GM23338 (cell line): ENCODE data around the gene TBC1D17. TPM values are rescaled to one million over a fixed set of nuclear protein-coding genes. Genes with fewer than 3 reads are reported as not detected.

Source experiments
- ATAC-seq: fragments of 200-7000 bp; cut with Tn5 transposase; 3 replicates; pipeline ENCODE4 v1.9.1; 2020
- DNase-seq: peaks from one replicate; pipeline ENCODE4 v3.0.0-alpha.2; 2015; ENCODE audit warnings: low spot score
- H2AFZ ChIP-seq: fragments of 200-600 bp; sonication (generic); 2 replicates; pipeline ENCODE4 v1.8.0; 2016; ENCODE audit warnings: antibody characterized with exemption, mild to moderate bottlenecking, moderate library complexity
- H3F3A ChIP-seq: fragments of 200-600 bp; sonication (generic); replicated peaks from 2 replicates; pipeline ENCODE4 v1.8.0; 2017; ENCODE audit warnings: antibody characterized with exemption, mixed run types, low read depth
- H3K27ac ChIP-seq: fragments of 200-600 bp; sonication (generic); 2 replicates; pipeline ENCODE4 v1.6.1; 2016; ENCODE audit warnings: low read depth
- H3K27me3 ChIP-seq: fragments of 200-600 bp; sonication (generic); 2 replicates; pipeline ENCODE4 v1.8.0; 2016; ENCODE audit warnings: mild to moderate bottlenecking, mixed run types, moderate library complexity; ENCODE audit not compliant: insufficient read depth
- H3K36me3 ChIP-seq: fragments of 200-600 bp; sonication (generic); 2 replicates; pipeline ENCODE4 v1.8.0; 2016; ENCODE audit warnings: mild to moderate bottlenecking; ENCODE audit not compliant: insufficient read depth
- H3K4me1 ChIP-seq: fragments of 200-600 bp; sonication (generic); 2 replicates; pipeline ENCODE4 v1.8.0; 2016; ENCODE audit warnings: mild to moderate bottlenecking, moderate library complexity; ENCODE audit not compliant: insufficient read depth
- H3K4me2 ChIP-seq: fragments of 200-600 bp; sonication (generic); 2 replicates; pipeline ENCODE4 v1.7.1; 2017; ENCODE audit warnings: mixed run types
- H3K4me3 ChIP-seq: fragments of 200-600 bp; sonication (generic); 2 replicates; pipeline ENCODE4 v1.6.1; 2016; ENCODE audit warnings: mixed run types
- H3K79me2 ChIP-seq: fragments of 200-600 bp; sonication (generic); replicated peaks from 2 replicates; pipeline ENCODE4 v1.8.0; 2017; ENCODE audit warnings: mild to moderate bottlenecking; ENCODE audit not compliant: insufficient read depth
- H3K9me2 ChIP-seq: fragments of 200-600 bp; sonication (generic); 2 replicates; pipeline ENCODE4 v1.8.0; 2017; ENCODE audit not compliant: insufficient read depth
- H4K20me1 ChIP-seq: fragments of 200-600 bp; sonication (generic); replicated peaks from 2 replicates; pipeline ENCODE4 v1.8.0; 2017; ENCODE audit warnings: mild to moderate bottlenecking; ENCODE audit not compliant: insufficient read depth
- H3K27ac Mint-ChIP-seq: 2 replicates; pipeline ENCODE4 v1.8.0; 2020; ENCODE audit warnings: inconsistent platforms, mild to moderate bottlenecking, moderate library complexity, mixed read lengths
- H3K27me3 Mint-ChIP-seq: 3 replicates; pipeline ENCODE4 v1.8.0; 2022; ENCODE audit warnings: low read depth, mild to moderate bottlenecking, moderate library complexity, mixed read lengths, inconsistent platforms; ENCODE audit not compliant: insufficient read depth, poor library complexity
- H3K36me3 Mint-ChIP-seq: 3 replicates; pipeline ENCODE4 v1.8.0; 2021; ENCODE audit warnings: low read depth, mild to moderate bottlenecking, inconsistent platforms, moderate library complexity, mixed read lengths
- H3K4me1 Mint-ChIP-seq: 3 replicates; pipeline ENCODE4 v1.8.0; 2020; ENCODE audit warnings: mild to moderate bottlenecking, inconsistent platforms, mixed read lengths
- H3K4me3 Mint-ChIP-seq: 3 replicates; pipeline ENCODE4 v1.8.0; 2021; ENCODE audit warnings: moderate library complexity, mild to moderate bottlenecking, inconsistent platforms, mixed read lengths
- H3K9me3 Mint-ChIP-seq: 3 replicates; pipeline ENCODE4 v1.8.0; 2020; ENCODE audit warnings: moderate library complexity, mild to moderate bottlenecking, inconsistent platforms, mixed read lengths
- CTCF ChIP-seq, 2 experiments: fragments of 200-600 bp in 1 of 2; sonication (generic) in 1 of 2; conservative IDR thresholded peaks; 2 replicates each; pipeline versions ENCODE4 v1.5.1 to v1.6.1; 2016 to 2017; ENCODE audit warnings: antibody characterized with exemption in 2 of 2, low read depth in 2 of 2, mild to moderate bottlenecking in 2 of 2, moderate library complexity in 1 of 2
- ETS1 ChIP-seq: IDR thresholded peaks from 2 replicates; pipeline ENCODE4 v1.6.1; 2016; ENCODE audit warnings: antibody characterized with exemption
- EZH2 ChIP-seq: fragments of 200-600 bp; sonication (generic); IDR thresholded peaks from one replicate; pipeline ENCODE4 v1.8.0; 2017; ENCODE audit warnings: antibody characterized with exemption, mild to moderate bottlenecking, low read depth; ENCODE audit not compliant: unreplicated experiment
- EZH2phosphoT487 ChIP-seq: fragments of 200-600 bp; sonication (generic); IDR thresholded peaks from one replicate; pipeline ENCODE4 v1.8.1; 2018; ENCODE audit warnings: antibody characterized with exemption; ENCODE audit not compliant: unreplicated experiment
- JUNB ChIP-seq: IDR thresholded peaks from one replicate; pipeline ENCODE4 v1.6.1; 2016; ENCODE audit warnings: antibody characterized with exemption; ENCODE audit not compliant: unreplicated experiment
- NANOG ChIP-seq: IDR thresholded peaks from 2 replicates; pipeline ENCODE4 v1.6.1; 2016; ENCODE audit warnings: antibody characterized with exemption, borderline replicate concordance
- POLR2AphosphoS5 ChIP-seq: IDR thresholded peaks from 2 replicates; pipeline ENCODE4 v1.6.1; 2016; ENCODE audit warnings: antibody characterized with exemption, low read depth
- REST ChIP-seq: IDR thresholded peaks from one replicate; pipeline ENCODE4 v1.6.1; 2018; ENCODE audit warnings: antibody characterized with exemption; ENCODE audit not compliant: unreplicated experiment
- STAT1 ChIP-seq: IDR thresholded peaks from one replicate; pipeline ENCODE4 v1.6.1; 2016; ENCODE audit warnings: antibody characterized with exemption; ENCODE audit not compliant: unreplicated experiment
- ZNF331 ChIP-seq: fragments of 250-450 bp; sonication (Bioruptor Pico); IDR thresholded peaks from 2 replicates; pipeline ENCODE4 v1.5.0; 2020; ENCODE audit warnings: low read depth, mild to moderate bottlenecking, moderate library complexity
- polyA plus RNA-seq: library from polyadenylated mRNA; unstranded; fragments of >200 nt; fragmentation: Nextera tagmentation; extraction: Ambion mirVana; gene quantifications from 2 replicates; pipeline ENCODE4 v1.2.1, GENCODE V29; 2016
- total RNA-seq: library from RNA; depleted of rRNA; stranded (reverse); fragments of >200 nt; shearing (Covaris generic); gene quantifications from 2 replicates; pipeline ENCODE4 v1.2.3, GENCODE V29; 2014

The TBC1D17 gene
- total and polyA plus RNA-seq, 2 experiments from 2014 or later: 19.3 to 43.1 TPM

GRCh38 chr19:49882643-49883042 lies 5.1 kb downstream of the TBC1D17 start:
- Mint-ChIP-seq H3K36me3 (peaks cover 72% of the 10 kb centered on the region), H3K27me3 (peaks cover 10% of the 10 kb centered on the region), H3K27ac (no peak overlapping the region), H3K4me1 (peaks cover 17% of the 10 kb centered on the region; the same call in 2 of the 3 replicates), H3K4me3 (no peak overlapping the region), H3K9me3 (peaks cover 3% of the 10 kb centered on the region; the same call in 1 of the 3 replicates)
- H3K27ac ChIP-seq: no peak overlapping the region
- no peak for TF ChIP-seq CTCF (conservative IDR thresholded peaks at IDR 0.05; ENCODE audit: low read depth in 2 of 2)
- TF ChIP-seq ETS1: no peak
- no peak for TF ChIP-seq EZH2phosphoT487
- TF ChIP-seq STAT1: no peak
- TF ChIP-seq ZNF331 (CRISPR knock-in tag): no peak
- peaks cover 9% of the 10 kb centered on the region; the same call in 1 of the 2 replicates for H3K4me1 ChIP-seq
- H3K9me2 ChIP-seq: no peaks in the 10 kb centered on the region
- no peak overlapping the region for H2AFZ ChIP-seq
- DNase-seq (no peak), ATAC-seq (no peak)
- peaks cover 19% of the 10 kb centered on the region for H3K79me2 ChIP-seq
- H3K36me3 ChIP-seq: peaks cover 39% of the 10 kb centered on the region
- peaks cover 25% of the 10 kb centered on the region; the same call in 1 of the 2 replicates for H3F3A ChIP-seq
- no peak overlapping the region for H3K4me2 ChIP-seq
- no peaks in the 10 kb centered on the region for H3K27me3 ChIP-seq
- H3K4me3 ChIP-seq: no peak overlapping the region
- peaks cover 8% of the 10 kb centered on the region for H4K20me1 ChIP-seq

GRCh38 chr19:49883094-49883493 lies 5.6 kb downstream of the TBC1D17 start:
- H3K79me2 ChIP-seq: peaks cover 19% of the 10 kb centered on the region
- peaks cover 39% of the 10 kb centered on the region for H3K36me3 ChIP-seq
- no peak for DNase-seq
- H3K9me2 ChIP-seq: no peaks in the 10 kb centered on the region
- ATAC-seq: no peak
- no peak overlapping the region; the same call in 2 of the 3 replicates for H3K4me3 Mint-ChIP-seq
- no peak overlapping the region for H3K4me3 ChIP-seq
- peaks cover 70% of the 10 kb centered on the region for H3K36me3 Mint-ChIP-seq
- H3K4me2 ChIP-seq: no peak overlapping the region
- no peak overlapping the region for H2AFZ ChIP-seq
- H3K4me1 Mint-ChIP-seq: peaks cover 15% of the 10 kb centered on the region; the same call in 2 of the 3 replicates
- peaks cover 25% of the 10 kb centered on the region; the same call in 1 of the 2 replicates for H3F3A ChIP-seq
- no peaks in the 10 kb centered on the region for H3K27me3 ChIP-seq
- peak overlapping the region; percentile 48; the same call in 1 of the 2 replicates for H3K27ac Mint-ChIP-seq
- H3K4me1 ChIP-seq: peaks cover 9% of the 10 kb centered on the region; the same call in 1 of the 2 replicates
- H4K20me1 ChIP-seq: peaks cover 8% of the 10 kb centered on the region
- H3K27ac ChIP-seq: no peak overlapping the region
- H3K27me3 Mint-ChIP-seq: peaks cover 10% of the 10 kb centered on the region
- H3K9me3 Mint-ChIP-seq: peaks cover 3% of the 10 kb centered on the region; the same call in 1 of the 3 replicates
- TF ChIP-seq ETS1 (no peak), EZH2 (no peak), ZNF331 (CRISPR knock-in tag) (no peak), REST (no peak), POLR2AphosphoS5 (no peak), STAT1 (no peak), CTCF (conservative IDR thresholded peaks at IDR 0.05; ENCODE audit: low read depth in 2 of 2) (no peak), EZH2phosphoT487 (no peak), JUNB (no peak), NANOG (no peak)
